HEK293 (cell line): ENCODE measurements around the gene CCDC78.

ENCODE experiments used
- AEBP2 ChIP-seq: fragments of 450-650 bp; formaldehyde crosslinking; IDR thresholded peaks from 2 replicates; pipeline ENCODE4 v1.5.1; 2016; ENCODE audit warnings: missing biosample characterization, missing genetic modification characterization, borderline replicate concordance
- GLIS2 ChIP-seq: fragments of 450-650 bp; formaldehyde crosslinking; IDR thresholded peaks from 2 replicates; pipeline ENCODE4 v1.5.1; 2016; ENCODE audit warnings: missing biosample characterization, missing genetic modification characterization
- IKZF3 ChIP-seq: fragments of 450-650 bp; IDR thresholded peaks from 2 replicates; pipeline ENCODE4 v1.5.0; 2018; ENCODE audit warnings: missing biosample characterization, mild to moderate bottlenecking, missing genetic modification characterization, moderate library complexity
- KLF16 ChIP-seq: fragments of 450-650 bp; formaldehyde crosslinking; IDR thresholded peaks from 2 replicates; pipeline ENCODE4 v1.5.1; 2017; ENCODE audit warnings: missing biosample characterization, missing genetic modification characterization
- KLF17 ChIP-seq: fragments of 450-650 bp; formaldehyde crosslinking; IDR thresholded peaks from 2 replicates; pipeline ENCODE4 v1.5.1; 2016; ENCODE audit warnings: missing biosample characterization, missing genetic modification characterization
- KLF8 ChIP-seq: fragments of 450-650 bp; formaldehyde crosslinking; IDR thresholded peaks from 2 replicates; pipeline ENCODE4 v1.5.1; 2016; ENCODE audit warnings: missing biosample characterization, missing genetic modification characterization
- PATZ1 ChIP-seq: fragments of 450-650 bp; formaldehyde crosslinking; IDR thresholded peaks from 2 replicates; pipeline ENCODE4 v1.5.1; 2016; ENCODE audit warnings: missing biosample characterization, missing genetic modification characterization
- SP3 ChIP-seq: fragments of 450-650 bp; formaldehyde crosslinking; IDR thresholded peaks from 2 replicates; pipeline ENCODE4 v1.5.1; 2016; ENCODE audit warnings: missing biosample characterization, missing genetic modification characterization
- ZBTB10 ChIP-seq: fragments of 450-650 bp; formaldehyde crosslinking; IDR thresholded peaks from 2 replicates; pipeline ENCODE4 v1.5.1; 2016; ENCODE audit warnings: missing biosample characterization, missing genetic modification characterization
- ZBTB17 ChIP-seq: fragments of 450-650 bp; formaldehyde crosslinking; IDR thresholded peaks from 2 replicates; pipeline ENCODE4 v1.5.1; 2016; ENCODE audit warnings: missing biosample characterization, missing genetic modification characterization
- ZBTB26 ChIP-seq: fragments of 450-650 bp; formaldehyde crosslinking; optimal IDR thresholded peaks from 2 replicates; pipeline ENCODE3; 2016; ENCODE audit warnings: missing biosample characterization, mild to moderate bottlenecking, missing genetic modification characterization
- ZBTB48 ChIP-seq: fragments of 450-650 bp; formaldehyde crosslinking; IDR thresholded peaks from 2 replicates; pipeline ENCODE4 v1.5.1; 2016; ENCODE audit warnings: missing biosample characterization, missing genetic modification characterization
- ZBTB49 ChIP-seq: fragments of 450-650 bp; formaldehyde crosslinking; IDR thresholded peaks from 2 replicates; pipeline ENCODE4 v1.5.1; 2016; ENCODE audit warnings: missing biosample characterization, missing genetic modification characterization, low read depth
- ZEB2 ChIP-seq: fragments of 450-650 bp; formaldehyde crosslinking; IDR thresholded peaks from 2 replicates; pipeline ENCODE4 v1.5.1; 2016; ENCODE audit warnings: missing biosample characterization, missing genetic modification characterization
- ZNF169 ChIP-seq: fragments of 450-650 bp; formaldehyde crosslinking; IDR thresholded peaks from 2 replicates; pipeline ENCODE4 v1.5.1; 2016; ENCODE audit warnings: missing biosample characterization, missing genetic modification characterization
- ZNF302 ChIP-seq: fragments of 450-650 bp; formaldehyde crosslinking; IDR thresholded peaks from 2 replicates; pipeline ENCODE4 v1.5.1; 2016; ENCODE audit warnings: missing biosample characterization, missing genetic modification characterization, low read depth
- ZNF426 ChIP-seq: fragments of 450-650 bp; formaldehyde crosslinking; IDR thresholded peaks from 2 replicates; pipeline ENCODE4 v1.5.1; 2017; ENCODE audit warnings: missing biosample characterization, missing genetic modification characterization, mild to moderate bottlenecking, inconsistent platforms, moderate library complexity
- ZNF433 ChIP-seq: fragments of 450-650 bp; formaldehyde crosslinking; IDR thresholded peaks from 2 replicates; pipeline ENCODE4 v1.5.1; 2016; ENCODE audit warnings: missing biosample characterization, missing genetic modification characterization, low read depth
- ZNF560 ChIP-seq: fragments of 450-650 bp; formaldehyde crosslinking; IDR thresholded peaks from 2 replicates; pipeline ENCODE4 v1.5.1; 2017; ENCODE audit warnings: missing biosample characterization, missing genetic modification characterization, borderline replicate concordance
- ZNF610 ChIP-seq: fragments of 450-650 bp; formaldehyde crosslinking; IDR thresholded peaks from 2 replicates; pipeline ENCODE4 v1.5.1; 2016; ENCODE audit warnings: missing biosample characterization, missing genetic modification characterization, borderline replicate concordance
- ZNF626 ChIP-seq: fragments of 450-650 bp; sonication (Bioruptor Pico); formaldehyde crosslinking; IDR thresholded peaks from 2 replicates; pipeline ENCODE4 v1.5.1; 2018; ENCODE audit warnings: missing biosample characterization, missing genetic modification characterization, inconsistent platforms
- ZNF645 ChIP-seq: fragments of 450-650 bp; formaldehyde crosslinking; IDR thresholded peaks from 2 replicates; pipeline ENCODE4; 2016; ENCODE audit warnings: missing biosample characterization, missing genetic modification characterization
- ZNF701 ChIP-seq: fragments of 450-650 bp; formaldehyde crosslinking; IDR thresholded peaks from 2 replicates; pipeline ENCODE4 v1.5.1; 2016; ENCODE audit warnings: missing biosample characterization, missing genetic modification characterization
- ZNF768 ChIP-seq: fragments of 450-650 bp; formaldehyde crosslinking; IDR thresholded peaks from 2 replicates; pipeline ENCODE4 v1.5.1; 2018; ENCODE audit warnings: missing biosample characterization, mild to moderate bottlenecking, missing genetic modification characterization
- ZNF837 ChIP-seq: fragments of 450-650 bp; formaldehyde crosslinking; IDR thresholded peaks from 2 replicates; pipeline ENCODE4 v1.5.1; 2016; ENCODE audit warnings: missing biosample characterization, missing genetic modification characterization
- ZNF843 ChIP-seq: fragments of 450-650 bp; formaldehyde crosslinking; IDR thresholded peaks from 2 replicates; pipeline ENCODE4 v1.5.1; 2016; ENCODE audit warnings: missing biosample characterization, missing genetic modification characterization
- ZSCAN16 ChIP-seq: fragments of 450-650 bp; formaldehyde crosslinking; IDR thresholded peaks from 2 replicates; pipeline ENCODE4 v1.5.1; 2016; ENCODE audit warnings: missing biosample characterization, missing genetic modification characterization

Gene CCDC78

GRCh38 chr16:727291-727977 is 1.2 kb upstream of the CCDC78 start (continued):
- TF ChIP-seq ZNF302: no peak
- 0 out of 2 replicates have a peak, but pooled peaks have one; percentile 15 for TF ChIP-seq ZNF610 (tag by site-specific recombination)
- no peak for TF ChIP-seq KLF16 (tag by site-specific recombination)
- TF ChIP-seq ZNF433 (tag by site-specific recombination): no peak
- peak; percentile 67; the same call in 1 of the 2 replicates for TF ChIP-seq ZBTB48 (tag by site-specific recombination)
- peak; percentile 64; the same call in 1 of the 2 replicates for TF ChIP-seq ZNF645 (tag by site-specific recombination)
- TF ChIP-seq ZNF426 (tag by site-specific recombination): no peak
- TF ChIP-seq PATZ1 (tag by site-specific recombination): peak; percentile 85
- no peak for TF ChIP-seq ZNF169 (tag by site-specific recombination)
- TF ChIP-seq ZBTB10 (tag by site-specific recombination): peak; percentile 78; the same call in 1 of the 2 replicates
- no peak for TF ChIP-seq ZNF701
- peak; percentile 23; the same call in 1 of the 2 replicates for TF ChIP-seq ZNF843
- peak; percentile 41 for TF ChIP-seq ZBTB26 (tag by site-specific recombination)
- TF ChIP-seq GLIS2 (tag by site-specific recombination): peak; percentile 78
- no peak for TF ChIP-seq ZNF560 (tag by site-specific recombination)
- TF ChIP-seq KLF8 (tag by site-specific recombination): peak; percentile 75; the same call in 1 of the 2 replicates
- no peak for TF ChIP-seq ZNF626 (tag by site-specific recombination)
- no peak for TF ChIP-seq AEBP2 (tag by site-specific recombination)
- 0 out of 2 replicates have a peak, but pooled peaks have one; percentile 71 for TF ChIP-seq ZNF837 (tag by site-specific recombination)
- TF ChIP-seq ZNF768 (tag by site-specific recombination): no peak
- TF ChIP-seq ZEB2 (tag by site-specific recombination): peak; percentile 82
- TF ChIP-seq ZSCAN16 (tag by site-specific recombination): 0 out of 2 replicates have a peak, but pooled peaks have one; percentile 33
- TF ChIP-seq IKZF3: no peak
- TF ChIP-seq SP3 (tag by site-specific recombination): peak; percentile 45
- no peak; the same call in 1 of the 2 replicates for TF ChIP-seq KLF17 (tag by site-specific recombination)
- no peak for TF ChIP-seq ZBTB17 (tag by site-specific recombination)
- no peak for TF ChIP-seq ZBTB49 (tag by site-specific recombination)
